HepG2 (cell line): ENCODE measurements around the gene LMBRD2. TPM values are rescaled to one million over a fixed set of nuclear protein-coding genes. Genes with fewer than 3 reads are reported as not detected.

Experiments
- BRD4 ChIP-seq: sonication (generic); formaldehyde crosslinking; IDR thresholded peaks from 2 replicates; pipeline ENCODE4 v1.4.0; 2020; ENCODE audit warnings: missing genetic modification reagents
- CEBPB ChIP-seq: IDR thresholded peaks from 2 replicates; pipeline ENCODE4 v1.6.1; 2011; ENCODE audit warnings: low read depth, low read length, improper control_type of control experiment, borderline replicate concordance
- JUNB ChIP-seq: sonication (generic); formaldehyde crosslinking; IDR thresholded peaks from 2 replicates; pipeline ENCODE4 v1.8.0; 2022; ENCODE audit warnings: missing genetic modification reagents, mild to moderate bottlenecking, borderline replicate concordance
- MZF1 ChIP-seq: sonication (generic); formaldehyde crosslinking; IDR thresholded peaks from 2 replicates; pipeline ENCODE4 v1.8.1; 2023; ENCODE audit warnings: mild to moderate bottlenecking, missing genetic modification reagents, borderline replicate concordance
- NFE2 ChIP-seq: sonication (generic); formaldehyde crosslinking; IDR thresholded peaks from 2 replicates; pipeline ENCODE4 v1.4.0; 2020; ENCODE audit warnings: missing genetic modification reagents
- NFE2L1 ChIP-seq: sonication (generic); formaldehyde crosslinking; IDR thresholded peaks from 2 replicates; pipeline ENCODE4 v1.4.0; 2020; ENCODE audit warnings: missing genetic modification reagents, mild to moderate bottlenecking, borderline replicate concordance
- NFKB2 ChIP-seq: sonication (generic); formaldehyde crosslinking; IDR thresholded peaks from 2 replicates; pipeline ENCODE4 v1.4.0; 2020; ENCODE audit warnings: missing genetic modification reagents, borderline replicate concordance
- NONO ChIP-seq, 2 experiments: fragments of 450-650 bp in 1 of 2; sonication (generic) in 1 of 2; formaldehyde crosslinking in 1 of 2; IDR thresholded peaks in 1 of 2; conservative IDR thresholded peaks in 1 of 2; 2 replicates each; pipeline versions ENCODE4 v1.6.1 to v1.8.0; 2017 to 2022; ENCODE audit warnings: mild to moderate bottlenecking in 1 of 2, missing genetic modification reagents in 1 of 2, moderate library complexity in 1 of 2
- NR2F1 ChIP-seq, 2 experiments: fragments of 450-650 bp in 1 of 2; formaldehyde crosslinking in 1 of 2; IDR thresholded peaks; 2 replicates each; pipeline versions ENCODE4 v1.5.0 to v1.6.1; 2016 to 2020; ENCODE audit warnings: mild to moderate bottlenecking in 1 of 2, missing compliant biosample characterization in 1 of 2, missing genetic modification reagents in 1 of 2, moderate library complexity in 1 of 2
- RORA ChIP-seq: sonication (generic); formaldehyde crosslinking; IDR thresholded peaks from 2 replicates; pipeline ENCODE4 v1.5.0; 2020; ENCODE audit warnings: mild to moderate bottlenecking, missing genetic modification reagents, moderate library complexity
- SRF ChIP-seq: IDR thresholded peaks from 2 replicates; pipeline ENCODE4 v1.6.1; 2011; ENCODE audit warnings: mild to moderate bottlenecking, low read depth, low read length, moderate library complexity
- ZNF225 ChIP-seq: sonication (generic); formaldehyde crosslinking; IDR thresholded peaks from 2 replicates; pipeline ENCODE4 v1.4.0; 2020; ENCODE audit warnings: mild to moderate bottlenecking, missing genetic modification reagents
- ZNF30 ChIP-seq: sonication (generic); formaldehyde crosslinking; IDR thresholded peaks from 2 replicates; pipeline ENCODE4 v1.5.0; 2020; ENCODE audit warnings: mild to moderate bottlenecking, missing genetic modification reagents
- ZNF337 ChIP-seq: sonication (generic); formaldehyde crosslinking; IDR thresholded peaks from 2 replicates; pipeline ENCODE4 v1.5.1; 2020; ENCODE audit warnings: missing genetic modification reagents, low read depth, mild to moderate bottlenecking, borderline replicate concordance
- ZNF33B ChIP-seq: sonication (generic); formaldehyde crosslinking; IDR thresholded peaks from 2 replicates; pipeline ENCODE4 v1.5.1; 2020; ENCODE audit warnings: mild to moderate bottlenecking, missing genetic modification reagents
- ZNF629 ChIP-seq: sonication (generic); formaldehyde crosslinking; conservative IDR thresholded peaks from 2 replicates; pipeline ENCODE4 v1.5.0; 2020; ENCODE audit warnings: missing genetic modification reagents
- polyA plus RNA-seq, 8 experiments: library from polyadenylated mRNA; depleted of rRNA in 3 of 8; stranded (reverse) in 7 of 8; unstranded in 1 of 8; fragments of >200 nt; fragmentation: Illumina TruSeq in 4 of 8; extraction: Trizol in 4 of 8; gene quantifications; 2 replicates each; pipeline versions ENCODE4 v1.2.1 to v1.2.3, GENCODE V29; 2011 to 2016; ENCODE audit warnings: low read depth in 4 of 8, missing spikeins in 1 of 8, mixed read lengths in 1 of 8; ENCODE audit not compliant: insufficient read depth in 1 of 8
- total RNA-seq, 5 experiments: library from RNA; depleted of rRNA; stranded (reverse); fragments of >200 nt; fragmentation: Illumina TruSeq; extraction: Trizol; gene quantifications; 2 replicates each; pipeline ENCODE4 v1.2.3, GENCODE V29; 2016; ENCODE audit warnings: low read depth in 1 of 5
- TF ChIP-seq, protein P1 (sequence below): sonication (generic); formaldehyde crosslinking; IDR thresholded peaks from 2 replicates; pipeline ENCODE4 v1.4.0; 2020; ENCODE audit warnings: missing genetic modification reagents, borderline replicate concordance
- TF ChIP-seq, protein P2 (sequence below): sonication (generic); formaldehyde crosslinking; IDR thresholded peaks from 2 replicates; pipeline ENCODE4 v1.5.0; 2020; ENCODE audit warnings: mild to moderate bottlenecking, missing genetic modification reagents
- TF ChIP-seq, protein P3 (sequence below): sonication (generic); formaldehyde crosslinking; IDR thresholded peaks from 2 replicates; pipeline ENCODE4 v1.8.1; 2023; ENCODE audit warnings: mild to moderate bottlenecking, missing genetic modification reagents
- TF ChIP-seq, protein P4 (sequence below): sonication (generic); formaldehyde crosslinking; IDR thresholded peaks from 2 replicates; pipeline ENCODE4 v1.4.0; 2020; ENCODE audit warnings: missing genetic modification reagents

The LMBRD2 gene
- total and polyA plus RNA-seq, 2 of the 13 experiments (the other 11 are each of a cell fraction or from before 2014, with no cell fraction given), result 2.0 to 4.7 TPM

DNA sequence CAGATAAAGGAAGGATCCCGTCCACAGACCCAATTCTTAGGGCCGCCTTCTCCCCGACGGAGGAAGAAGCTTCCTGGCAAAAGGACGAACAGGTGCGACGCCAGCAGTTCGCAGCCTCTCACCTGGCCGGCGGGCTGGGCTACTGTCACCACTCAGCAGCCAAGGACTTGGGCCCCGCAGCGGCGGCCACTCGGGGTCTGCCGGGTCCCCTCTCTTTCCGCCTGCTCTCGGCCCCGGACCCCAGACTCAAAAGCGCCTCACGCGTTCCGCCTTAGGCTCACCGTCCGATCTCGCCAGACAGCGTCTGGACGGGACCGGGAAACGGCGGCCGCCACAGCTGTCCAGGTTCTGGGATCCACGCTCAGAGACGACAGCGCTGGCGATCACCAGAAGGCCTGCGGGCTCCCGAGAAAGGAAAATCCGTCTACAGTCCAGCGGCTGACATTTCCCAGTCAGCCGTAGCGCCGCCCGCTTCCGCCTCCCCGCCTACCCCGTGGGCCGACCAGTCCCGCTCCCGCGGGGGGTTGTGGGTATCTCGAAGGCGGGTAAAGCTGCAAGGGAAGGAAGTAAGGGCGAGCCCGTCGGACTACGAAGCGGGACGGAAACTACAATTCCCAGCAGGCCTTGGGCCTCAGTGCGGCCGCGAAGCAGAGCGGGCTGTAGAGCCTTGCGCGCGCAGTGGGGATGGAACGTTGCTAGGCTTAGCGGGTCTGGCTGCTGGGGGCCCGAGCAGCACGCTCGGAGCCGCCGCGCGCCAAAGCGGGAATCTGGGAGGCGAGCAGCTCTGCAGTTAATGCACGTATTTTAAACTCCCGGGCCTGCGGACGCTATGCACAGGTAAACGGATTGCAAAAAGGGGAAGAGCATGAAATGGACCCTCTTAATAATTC is at the start of gene LMBRD2, which contains the start of gene SKP2 (continued):
- TF ChIP-seq, protein P1, sequence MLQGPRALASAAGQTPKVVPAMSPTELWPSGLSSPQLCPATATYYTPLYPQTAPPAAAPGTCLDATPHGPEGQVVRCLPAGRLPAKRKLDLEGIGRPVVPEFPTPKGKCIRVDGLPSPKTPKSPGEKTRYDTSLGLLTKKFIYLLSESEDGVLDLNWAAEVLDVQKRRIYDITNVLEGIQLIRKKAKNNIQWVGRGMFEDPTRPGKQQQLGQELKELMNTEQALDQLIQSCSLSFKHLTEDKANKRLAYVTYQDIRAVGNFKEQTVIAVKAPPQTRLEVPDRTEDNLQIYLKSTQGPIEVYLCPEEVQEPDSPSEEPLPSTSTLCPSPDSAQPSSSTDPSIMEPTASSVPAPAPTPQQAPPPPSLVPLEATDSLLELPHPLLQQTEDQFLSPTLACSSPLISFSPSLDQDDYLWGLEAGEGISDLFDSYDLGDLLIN (CRISPR knock-in tag), result no peak
- no peak for TF ChIP-seq CEBPB
- no peak for TF ChIP-seq SRF
- TF ChIP-seq NFKB2 (CRISPR knock-in tag), result peak; percentile 32; the same call in 1 of the 2 replicates
- TF ChIP-seq ZNF337 (CRISPR knock-in tag), result no peak; the same call in 1 of the 2 replicates
- TF ChIP-seq, protein P2, sequence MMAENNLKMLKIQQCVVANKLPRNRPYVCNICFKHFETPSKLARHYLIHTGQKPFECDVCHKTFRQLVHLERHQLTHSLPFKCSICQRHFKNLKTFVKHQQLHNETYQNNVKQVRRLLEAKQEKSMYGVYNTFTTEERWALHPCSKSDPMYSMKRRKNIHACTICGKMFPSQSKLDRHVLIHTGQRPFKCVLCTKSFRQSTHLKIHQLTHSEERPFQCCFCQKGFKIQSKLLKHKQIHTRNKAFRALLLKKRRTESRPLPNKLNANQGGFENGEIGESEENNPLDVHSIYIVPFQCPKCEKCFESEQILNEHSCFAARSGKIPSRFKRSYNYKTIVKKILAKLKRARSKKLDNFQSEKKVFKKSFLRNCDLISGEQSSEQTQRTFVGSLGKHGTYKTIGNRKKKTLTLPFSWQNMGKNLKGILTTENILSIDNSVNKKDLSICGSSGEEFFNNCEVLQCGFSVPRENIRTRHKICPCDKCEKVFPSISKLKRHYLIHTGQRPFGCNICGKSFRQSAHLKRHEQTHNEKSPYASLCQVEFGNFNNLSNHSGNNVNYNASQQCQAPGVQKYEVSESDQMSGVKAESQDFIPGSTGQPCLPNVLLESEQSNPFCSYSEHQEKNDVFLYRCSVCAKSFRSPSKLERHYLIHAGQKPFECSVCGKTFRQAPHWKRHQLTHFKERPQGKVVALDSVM (CRISPR knock-in tag), result no peak
- no peak for TF ChIP-seq MZF1 (CRISPR knock-in tag)
- no peak for TF ChIP-seq ZNF33B (CRISPR knock-in tag)
- TF ChIP-seq, protein P3, sequence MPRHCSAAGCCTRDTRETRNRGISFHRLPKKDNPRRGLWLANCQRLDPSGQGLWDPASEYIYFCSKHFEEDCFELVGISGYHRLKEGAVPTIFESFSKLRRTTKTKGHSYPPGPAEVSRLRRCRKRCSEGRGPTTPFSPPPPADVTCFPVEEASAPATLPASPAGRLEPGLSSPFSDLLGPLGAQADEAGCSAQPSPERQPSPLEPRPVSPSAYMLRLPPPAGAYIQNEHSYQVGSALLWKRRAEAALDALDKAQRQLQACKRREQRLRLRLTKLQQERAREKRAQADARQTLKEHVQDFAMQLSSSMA (CRISPR knock-in tag), result no peak
- no peak for TF ChIP-seq NFE2L1 (CRISPR knock-in tag)
- TF ChIP-seq NR2F1 (CRISPR knock-in tag; IDR thresholded peaks at IDR 0.05), result no peak
- TF ChIP-seq NONO (IDR thresholded peaks at IDR 0.05), result no peak
- TF ChIP-seq NONO (CRISPR knock-in tag; conservative IDR thresholded peaks at IDR 0.05), result peak; percentile 92
- TF ChIP-seq BRD4, result no peak; the same call in 1 of the 2 replicates
- no peak for TF ChIP-seq ZNF629 (CRISPR knock-in tag)
- TF ChIP-seq RORA, result no peak; the same call in 1 of the 2 replicates
- TF ChIP-seq, protein P4, sequence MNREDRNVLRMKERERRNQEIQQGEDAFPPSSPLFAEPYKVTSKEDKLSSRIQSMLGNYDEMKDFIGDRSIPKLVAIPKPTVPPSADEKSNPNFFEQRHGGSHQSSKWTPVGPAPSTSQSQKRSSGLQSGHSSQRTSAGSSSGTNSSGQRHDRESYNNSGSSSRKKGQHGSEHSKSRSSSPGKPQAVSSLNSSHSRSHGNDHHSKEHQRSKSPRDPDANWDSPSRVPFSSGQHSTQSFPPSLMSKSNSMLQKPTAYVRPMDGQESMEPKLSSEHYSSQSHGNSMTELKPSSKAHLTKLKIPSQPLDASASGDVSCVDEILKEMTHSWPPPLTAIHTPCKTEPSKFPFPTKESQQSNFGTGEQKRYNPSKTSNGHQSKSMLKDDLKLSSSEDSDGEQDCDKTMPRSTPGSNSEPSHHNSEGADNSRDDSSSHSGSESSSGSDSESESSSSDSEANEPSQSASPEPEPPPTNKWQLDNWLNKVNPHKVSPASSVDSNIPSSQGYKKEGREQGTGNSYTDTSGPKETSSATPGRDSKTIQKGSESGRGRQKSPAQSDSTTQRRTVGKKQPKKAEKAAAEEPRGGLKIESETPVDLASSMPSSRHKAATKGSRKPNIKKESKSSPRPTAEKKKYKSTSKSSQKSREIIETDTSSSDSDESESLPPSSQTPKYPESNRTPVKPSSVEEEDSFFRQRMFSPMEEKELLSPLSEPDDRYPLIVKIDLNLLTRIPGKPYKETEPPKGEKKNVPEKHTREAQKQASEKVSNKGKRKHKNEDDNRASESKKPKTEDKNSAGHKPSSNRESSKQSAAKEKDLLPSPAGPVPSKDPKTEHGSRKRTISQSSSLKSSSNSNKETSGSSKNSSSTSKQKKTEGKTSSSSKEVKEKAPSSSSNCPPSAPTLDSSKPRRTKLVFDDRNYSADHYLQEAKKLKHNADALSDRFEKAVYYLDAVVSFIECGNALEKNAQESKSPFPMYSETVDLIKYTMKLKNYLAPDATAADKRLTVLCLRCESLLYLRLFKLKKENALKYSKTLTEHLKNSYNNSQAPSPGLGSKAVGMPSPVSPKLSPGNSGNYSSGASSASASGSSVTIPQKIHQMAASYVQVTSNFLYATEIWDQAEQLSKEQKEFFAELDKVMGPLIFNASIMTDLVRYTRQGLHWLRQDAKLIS, result no peak
- TF ChIP-seq ZNF225 (CRISPR knock-in tag), result no peak; the same call in 1 of the 2 replicates
- TF ChIP-seq JUNB (CRISPR knock-in tag), result no peak
- no peak for TF ChIP-seq ZNF30 (CRISPR knock-in tag)
- no peak for TF ChIP-seq NFE2 (CRISPR knock-in tag)
